GM19452 (cell line): Measurements from ENCODE around the gene SYT5.
"Not testable (repeated sequence)": the region's sequence is repeated elsewhere in the genome, so short reads cannot be mapped to it uniquely, and the experiment has no call there.

Source experiments
- ATAC-seq: cut with Tn5 transposase; IDR thresholded peaks from one replicate; pipeline ENCODE4 v1.9.1; 2021; ENCODE audit not compliant: unreplicated experiment

SYT5 gene

GRCh38 chr19:55179606-55180484 is at the start of gene SYT5:
Gene SYT5 (minus strand): TSS chr19:55180289. CDS start chr19:55179041, 1,248 bp downstream.
- no peak for ATAC-seq

GRCh38 chr19:55229789-55230182 is 49.7 kb upstream of the SYT5 start:
- no peak for ATAC-seq

- ATAC-seq, result no peak
Observed at GRCh38 chr19:55229145-55229788, 49.2 kb upstream of the SYT5 start.

GRCh38 chr19:55228403-55229031 is 48.4 kb upstream of the SYT5 start, which contains the start of gene TMEM86B:
Gene TMEM86B (minus strand): TSS chr19:55228763. CDS start chr19:55228741, 22 bp downstream.
- no peak for ATAC-seq

- ATAC-seq, result no peak
Observed at GRCh38 chr19:55228015-55228391, 47.9 kb upstream of the SYT5 start.

- ATAC-seq, result no peak
Observed at GRCh38 chr19:55227241-55228014, 47.3 kb upstream of the SYT5 start.

- no peak for ATAC-seq
Observed at GRCh38 chr19:55226788-55227187, 46.7 kb upstream of the SYT5 start.

GRCh38 chr19:55226273-55226672 is 46.2 kb upstream of the SYT5 start:
- no peak for ATAC-seq

GRCh38 chr19:55225415-55225958 is 45.4 kb upstream of the SYT5 start:
- no peak for ATAC-seq

GRCh38 chr19:55224679-55225414 is 44.8 kb upstream of the SYT5 start:
- not testable (repeated sequence) for ATAC-seq

GRCh38 chr19:55224038-55224665 is 44.1 kb upstream of the SYT5 start:
- no peak for ATAC-seq

- ATAC-seq, result no peak
Observed at GRCh38 chr19:55223291-55224037, 43.4 kb upstream of the SYT5 start.

GRCh38 chr19:55220525-55220924 is 40.4 kb upstream of the SYT5 start:
- ATAC-seq, result no peak

- ATAC-seq, result no peak
Observed at GRCh38 chr19:55216461-55217198, 36.5 kb upstream of the SYT5 start.

GRCh38 chr19:55213547-55213946 is 33.5 kb upstream of the SYT5 start:
- no peak for ATAC-seq

- no peak for ATAC-seq
Observed at GRCh38 chr19:55212447-55212846, 32.4 kb upstream of the SYT5 start.

GRCh38 chr19:55209693-55210472 is 29.8 kb upstream of the SYT5 start:
- no peak for ATAC-seq
